HG02884 (cell line): ENCODE results near the gene KIF13A.
"Not testable (repeated sequence)": the region's sequence is repeated elsewhere in the genome, so short reads cannot be mapped to it uniquely, and the experiment has no call there.

ENCODE experiments used
- ATAC-seq: cut with Tn5 transposase; IDR thresholded peaks from one replicate; pipeline ENCODE4 v1.9.1; 2021; ENCODE audit warnings: mild to moderate bottlenecking, moderate library complexity; ENCODE audit not compliant: unreplicated experiment

KIF13A gene

DNA sequence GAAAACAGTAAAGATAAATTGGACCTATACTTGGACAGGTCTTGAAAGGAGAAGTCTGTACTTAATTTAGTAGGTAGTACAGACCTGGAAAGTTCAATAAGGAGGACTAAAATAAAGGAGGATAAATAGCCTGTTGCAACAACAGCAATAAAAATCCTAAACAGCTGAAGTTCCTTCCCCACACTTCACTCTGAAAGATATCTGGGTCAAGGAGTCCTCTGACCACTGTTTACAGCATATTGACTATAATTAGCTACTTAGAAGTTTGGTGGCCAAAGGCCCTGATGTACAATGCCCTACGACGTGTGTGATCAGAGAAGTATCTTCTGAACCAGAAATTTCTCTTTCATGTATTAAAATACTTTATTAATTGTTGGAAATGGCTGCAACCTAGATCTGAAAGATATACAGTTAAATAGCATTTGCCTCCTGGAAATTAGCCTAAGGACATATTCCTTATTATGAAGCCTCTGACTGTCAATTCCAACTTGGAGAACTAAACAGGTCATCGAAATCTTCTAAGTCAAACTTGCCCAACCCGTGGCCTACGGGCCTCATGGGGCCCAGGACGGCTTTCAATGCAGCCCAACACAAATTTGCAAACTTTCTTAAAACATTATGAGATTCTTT, 82.8 kb downstream of the KIF13A start:
- ATAC-seq, result no peak

DNA sequence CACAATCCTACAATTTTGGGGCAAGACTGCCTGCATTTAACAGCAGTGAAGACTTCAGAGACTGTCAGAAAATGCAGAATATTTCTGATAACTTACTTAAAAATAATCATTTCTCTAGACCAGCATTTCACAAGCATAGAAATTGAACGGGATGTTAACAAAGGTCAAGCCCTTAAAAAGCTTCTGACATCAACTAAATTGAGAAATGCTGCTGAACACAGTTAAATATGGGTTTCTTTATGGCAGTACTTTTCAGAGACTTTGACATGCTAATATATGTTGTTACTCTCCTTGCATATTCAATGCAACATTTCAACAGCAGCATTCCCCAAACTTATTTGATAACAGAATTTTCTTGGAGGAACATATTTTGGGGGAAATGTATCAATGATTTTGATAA, 84.5 kb downstream of the KIF13A start:
- no peak for ATAC-seq

DNA sequence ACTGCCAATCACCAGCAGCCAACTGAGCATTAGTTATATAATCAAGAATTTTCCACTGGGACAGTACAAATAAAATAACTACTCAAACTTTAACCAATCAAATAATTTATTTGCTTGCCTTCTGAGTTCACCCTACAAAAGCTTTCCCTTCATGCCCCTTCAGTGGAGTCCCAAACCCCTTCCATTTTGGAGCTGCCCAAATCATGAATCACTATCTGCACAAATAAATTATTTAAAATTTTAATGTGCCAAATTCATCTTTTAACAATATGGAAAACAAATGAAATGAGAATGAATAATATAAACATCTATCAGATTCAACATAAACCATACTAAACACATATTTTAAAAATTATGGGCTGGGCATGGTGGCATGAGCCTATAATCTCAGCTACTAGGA, 85.9 kb downstream of the KIF13A start:
- ATAC-seq, result no peak

DNA sequence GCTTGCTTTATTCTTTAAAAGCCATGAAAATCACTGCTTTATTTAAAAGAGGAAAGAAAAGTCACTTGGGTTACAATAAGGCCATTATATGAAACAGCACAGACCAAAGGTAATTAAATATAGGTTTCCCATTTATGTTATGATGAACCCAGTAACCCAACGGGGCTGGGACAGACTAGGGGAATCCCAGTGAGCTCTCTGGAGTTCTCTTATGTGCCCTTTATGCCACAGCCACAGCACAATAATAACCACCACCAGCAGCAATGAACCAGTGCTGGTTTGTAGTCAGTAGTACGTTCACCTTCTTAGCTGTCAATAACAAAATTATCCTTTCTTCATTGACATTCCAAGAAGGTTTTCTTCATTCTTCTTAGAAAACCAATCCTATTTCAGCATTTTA, 87.4 kb downstream of the KIF13A start:
- no peak for ATAC-seq

DNA sequence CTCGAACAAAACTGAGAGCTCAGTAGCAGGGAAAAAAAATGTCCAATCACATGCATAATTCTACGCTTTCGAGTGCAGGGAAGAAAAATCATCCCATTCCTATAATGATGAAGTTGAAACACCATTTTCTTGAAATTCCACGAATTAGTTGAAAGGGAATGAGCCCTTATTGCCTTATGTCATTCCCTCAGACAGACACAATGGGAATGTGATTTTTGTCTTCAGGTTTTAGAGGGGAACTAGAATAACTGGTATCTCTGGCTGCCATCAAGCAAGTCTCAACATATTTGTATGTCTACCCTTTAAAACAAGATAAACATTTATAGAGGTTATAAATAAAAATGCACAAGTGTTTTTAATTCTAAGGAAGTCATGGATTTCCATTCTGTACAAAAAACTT, 87.9 kb downstream of the KIF13A start:
- ATAC-seq, result no peak

DNA sequence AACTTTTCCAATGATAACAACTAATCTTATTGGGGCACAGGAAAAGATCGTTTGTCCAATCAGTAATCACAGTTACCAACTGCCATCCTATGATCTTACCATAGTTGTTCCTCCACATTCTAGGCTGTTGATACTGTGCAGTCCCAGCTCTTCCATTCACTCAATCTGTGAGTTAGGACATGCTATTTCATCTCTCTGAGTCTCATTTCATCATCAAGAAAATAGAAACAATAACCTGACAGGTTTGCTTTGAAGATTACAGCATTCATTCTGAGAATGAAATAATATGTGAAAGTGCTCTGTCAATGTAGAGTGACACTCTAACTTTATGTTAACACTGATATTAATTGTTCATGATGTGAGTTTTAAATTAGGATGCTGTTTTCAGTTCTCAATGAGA, 89.8 kb downstream of the KIF13A start:
- no peak for ATAC-seq

DNA sequence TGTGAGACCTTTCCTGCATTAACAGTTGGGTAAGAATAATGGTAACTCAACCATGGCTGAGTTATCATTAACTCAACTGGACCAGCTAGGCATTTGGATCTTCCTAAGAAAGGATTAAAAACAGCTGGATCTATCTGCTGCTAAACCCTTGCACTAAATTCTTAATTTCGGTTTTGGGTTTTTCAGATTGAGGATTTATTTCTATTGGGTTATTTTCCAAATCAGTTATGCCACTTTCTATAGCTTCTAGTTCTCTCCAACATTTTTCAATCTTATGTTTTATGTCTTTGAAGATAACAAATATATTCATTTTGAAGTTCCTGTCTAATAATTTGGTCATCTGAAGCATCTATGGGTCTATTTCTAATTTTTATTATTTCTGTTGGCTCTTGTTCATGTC, 92.5 kb downstream of the KIF13A start:
- no peak for ATAC-seq

DNA sequence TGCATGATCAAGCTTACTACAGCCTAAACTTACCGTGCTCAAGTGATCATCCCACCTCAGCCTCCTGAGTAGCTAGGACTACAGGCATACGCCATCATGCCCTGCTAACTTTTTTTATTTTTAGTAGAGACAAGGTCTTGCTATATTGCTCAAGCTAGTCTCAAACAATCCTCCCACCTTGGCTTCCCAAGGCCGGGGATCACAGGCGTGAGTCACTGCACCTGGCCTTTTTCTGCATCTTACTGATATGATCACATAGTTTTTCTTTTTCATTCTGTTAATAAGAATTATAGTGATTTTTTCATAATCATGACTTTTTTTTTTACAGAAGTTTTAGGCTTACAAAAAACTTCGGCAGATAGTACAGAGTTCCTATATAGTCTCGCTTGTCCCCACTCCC, 93.2 kb downstream of the KIF13A start:
- no peak for ATAC-seq

DNA sequence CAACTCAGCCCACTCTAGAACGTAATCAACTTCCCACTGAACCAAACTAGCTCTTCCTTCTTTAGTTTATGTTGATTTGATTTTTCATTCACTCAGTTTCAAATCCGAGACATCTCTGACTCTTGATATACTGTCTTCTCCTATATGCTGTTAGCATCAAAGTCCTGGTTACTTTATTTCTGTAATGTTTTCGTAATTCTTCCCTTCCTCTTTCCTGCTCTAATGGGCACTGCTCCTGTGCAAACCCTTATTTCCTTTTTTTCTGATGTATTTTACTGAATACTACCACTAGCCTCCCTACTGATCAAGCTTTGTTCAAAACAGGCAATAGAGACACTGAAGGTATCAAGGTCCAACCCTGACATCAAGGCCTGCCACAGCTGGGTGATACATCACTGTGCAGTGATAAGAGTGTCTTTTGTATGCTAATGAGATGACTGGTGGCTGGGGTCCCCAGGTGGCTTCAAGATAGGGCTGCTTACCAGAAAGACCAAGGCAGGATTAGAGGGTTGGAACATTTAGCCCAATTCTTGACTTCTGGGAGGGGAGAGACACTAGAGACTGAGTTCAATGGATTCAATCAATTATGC, 95.2 kb downstream of the KIF13A start:
- ATAC-seq, result no peak

DNA sequence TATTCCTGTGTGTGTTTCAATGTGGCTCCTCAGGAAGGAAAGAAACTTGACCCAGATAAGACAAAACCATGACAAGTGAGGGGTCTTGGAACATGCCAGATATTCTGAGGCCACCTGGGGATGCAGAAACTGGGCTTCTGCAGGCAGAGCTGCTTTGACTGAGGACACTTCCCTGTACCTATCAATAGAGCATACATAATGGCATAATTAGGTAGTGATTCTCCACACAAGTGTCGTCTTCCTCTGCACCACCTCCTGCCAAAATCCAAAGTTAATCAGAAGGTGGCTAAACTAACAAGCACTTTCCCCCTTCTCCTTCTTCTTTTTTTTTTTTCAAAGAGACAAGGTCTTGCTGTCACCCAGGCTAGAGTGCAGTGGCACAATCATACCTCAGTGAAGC, 97.1 kb downstream of the KIF13A start:
- ATAC-seq, result no peak

DNA sequence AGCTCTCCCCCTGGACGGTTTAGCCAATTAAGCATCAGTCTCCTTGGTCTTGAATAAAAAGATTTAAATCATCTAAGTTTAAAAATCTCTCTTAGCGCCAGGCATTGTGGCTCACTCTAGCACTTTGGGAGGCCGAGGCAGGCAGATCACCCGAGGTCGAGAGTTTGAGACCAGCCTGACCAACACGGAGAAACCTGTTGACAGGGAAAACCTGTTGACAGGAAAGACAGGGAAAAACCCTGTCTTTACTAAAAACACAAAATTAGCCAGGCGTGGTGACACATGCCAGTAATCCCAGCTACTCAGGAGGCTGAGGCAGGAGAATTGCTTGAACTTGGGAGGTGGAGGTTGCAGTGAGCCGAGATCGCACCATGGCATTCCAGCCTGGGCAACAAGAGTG, 97.7 kb downstream of the KIF13A start:
- not testable (repeated sequence) for ATAC-seq

DNA sequence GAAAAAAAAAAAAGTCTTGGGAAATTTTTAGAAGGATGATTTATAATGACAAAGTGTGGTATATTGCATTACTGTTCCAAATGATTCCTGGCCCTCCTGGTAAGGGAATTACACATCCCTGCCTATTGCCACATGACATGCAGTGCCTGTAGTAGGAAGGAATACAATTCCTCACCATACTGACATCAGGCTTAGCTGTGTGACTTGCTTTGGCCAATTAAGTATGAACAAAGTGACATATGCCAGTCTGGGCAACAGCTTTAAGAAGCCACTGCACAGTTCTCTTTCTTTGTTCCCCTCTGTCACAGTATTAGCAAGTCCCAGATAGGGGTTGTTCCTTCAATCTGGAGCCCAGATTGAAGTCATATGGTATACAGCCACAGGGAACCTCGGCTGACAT, 100.5 kb downstream of the KIF13A start:
- ATAC-seq, result no peak

DNA sequence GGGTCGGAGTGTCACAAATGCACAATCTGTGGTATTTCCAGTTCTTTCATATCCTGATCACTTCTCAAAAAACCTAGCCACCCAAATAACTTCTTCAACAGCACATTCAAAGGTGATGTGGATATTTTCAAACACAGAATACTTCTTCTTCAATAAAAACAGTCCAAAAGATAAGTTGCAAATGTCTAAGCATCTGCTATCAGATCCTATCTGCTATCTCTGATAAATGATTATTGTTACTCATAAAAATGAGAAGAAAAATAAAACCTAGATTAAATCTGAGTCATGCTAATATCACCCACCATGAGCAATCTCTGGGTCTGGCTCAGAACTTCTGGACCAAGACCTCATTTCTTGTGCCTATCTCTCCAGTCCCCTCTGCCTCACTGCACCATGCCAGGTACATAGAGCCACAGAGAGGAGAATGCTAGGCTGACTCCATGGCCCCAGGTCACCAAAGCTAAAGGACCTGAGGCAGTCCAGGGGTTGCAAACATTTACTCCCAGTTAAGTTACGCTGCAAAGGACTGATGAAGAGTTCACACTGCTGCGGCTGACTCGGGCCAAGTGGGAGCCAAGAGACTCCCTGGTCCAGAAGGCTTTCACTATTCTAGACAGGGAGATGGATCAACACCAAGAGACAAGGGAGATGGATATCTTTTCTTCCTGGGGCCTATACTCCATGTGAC, 101.4 kb downstream of the KIF13A start:
- no peak for ATAC-seq

DNA sequence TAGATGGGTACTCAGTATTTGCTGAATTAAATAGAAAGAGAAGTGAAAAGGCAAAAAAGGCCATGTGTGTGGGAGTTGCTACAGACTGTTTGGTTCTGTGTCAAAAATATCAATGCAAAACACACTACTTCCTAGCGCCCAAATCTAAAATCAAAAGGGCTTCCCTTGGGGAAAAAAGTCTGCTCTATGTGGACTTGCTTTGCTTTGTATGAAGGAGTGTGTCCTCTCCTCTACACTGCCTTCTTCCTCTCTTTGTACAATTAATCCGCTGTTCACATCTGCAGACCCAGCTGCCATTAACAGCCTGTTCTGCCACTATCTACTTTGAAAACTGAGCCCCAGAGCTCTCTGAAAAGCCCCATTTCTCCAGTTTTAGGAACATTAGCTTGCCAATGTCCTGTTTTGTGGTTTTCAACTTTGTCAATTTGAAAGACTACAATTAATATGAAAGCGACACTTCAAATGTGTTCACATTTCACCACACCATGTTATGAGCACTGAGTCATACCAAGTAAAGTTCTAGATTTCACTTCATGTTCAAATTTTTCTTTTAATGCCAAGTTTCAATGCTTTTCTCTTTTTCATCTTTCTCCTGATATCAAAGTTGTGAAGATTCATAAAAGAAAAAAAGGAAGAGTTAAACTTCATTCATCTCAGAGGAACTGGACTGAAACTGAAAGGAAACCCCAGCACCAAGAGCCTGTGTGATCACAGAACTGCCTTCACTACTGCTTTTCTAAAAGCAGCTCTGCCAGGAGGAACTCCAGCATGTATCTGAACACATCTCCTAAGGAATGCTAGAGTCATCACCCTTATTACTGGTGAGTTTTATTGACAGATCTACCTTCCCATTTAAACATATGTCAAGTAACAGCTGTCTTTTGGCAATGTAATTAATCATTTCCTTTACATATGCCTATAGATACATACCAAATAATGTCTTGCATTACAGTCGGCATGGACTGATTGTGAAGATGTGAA, 102.6 kb downstream of the KIF13A start:
- ATAC-seq, result peak; percentile 82

DNA sequence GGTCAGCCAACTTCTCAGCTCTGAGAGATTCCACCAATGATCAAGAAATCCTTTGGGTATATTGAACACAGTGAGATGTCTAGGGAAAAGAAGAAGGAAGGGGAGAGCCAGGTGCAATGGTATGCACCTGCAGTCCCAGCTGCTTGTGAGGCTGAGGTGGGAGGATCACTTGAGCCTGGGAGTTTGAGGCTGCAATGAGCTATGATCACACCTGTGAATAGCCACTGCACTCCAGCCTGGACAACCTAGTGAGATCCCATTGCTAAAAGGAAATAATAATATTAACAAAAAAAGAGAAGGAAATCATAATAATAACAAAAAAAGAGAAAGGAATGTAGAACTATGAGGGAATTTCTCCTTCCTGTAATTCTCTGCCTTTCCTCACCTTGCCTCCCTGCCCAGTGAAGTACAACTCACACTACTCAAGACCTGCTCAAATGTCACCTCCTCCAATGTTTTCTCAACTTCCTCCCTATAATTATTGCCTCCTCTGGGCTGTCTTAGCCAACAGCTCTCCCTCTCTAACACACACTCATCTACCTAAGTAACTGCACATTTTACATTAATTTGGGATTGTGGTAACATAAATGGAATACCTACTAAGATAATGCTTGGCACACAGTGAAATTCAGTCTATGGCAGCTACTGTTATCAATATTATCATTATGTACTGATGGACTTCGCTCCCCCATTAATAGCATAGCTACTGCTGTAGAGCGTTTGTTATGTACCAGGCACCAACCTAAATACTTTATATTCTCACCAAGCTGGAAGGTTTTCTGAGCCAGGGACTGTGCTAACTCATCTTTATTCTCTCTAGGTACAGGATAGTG, 103.6 kb downstream of the KIF13A start:
- ATAC-seq, result no peak

DNA sequence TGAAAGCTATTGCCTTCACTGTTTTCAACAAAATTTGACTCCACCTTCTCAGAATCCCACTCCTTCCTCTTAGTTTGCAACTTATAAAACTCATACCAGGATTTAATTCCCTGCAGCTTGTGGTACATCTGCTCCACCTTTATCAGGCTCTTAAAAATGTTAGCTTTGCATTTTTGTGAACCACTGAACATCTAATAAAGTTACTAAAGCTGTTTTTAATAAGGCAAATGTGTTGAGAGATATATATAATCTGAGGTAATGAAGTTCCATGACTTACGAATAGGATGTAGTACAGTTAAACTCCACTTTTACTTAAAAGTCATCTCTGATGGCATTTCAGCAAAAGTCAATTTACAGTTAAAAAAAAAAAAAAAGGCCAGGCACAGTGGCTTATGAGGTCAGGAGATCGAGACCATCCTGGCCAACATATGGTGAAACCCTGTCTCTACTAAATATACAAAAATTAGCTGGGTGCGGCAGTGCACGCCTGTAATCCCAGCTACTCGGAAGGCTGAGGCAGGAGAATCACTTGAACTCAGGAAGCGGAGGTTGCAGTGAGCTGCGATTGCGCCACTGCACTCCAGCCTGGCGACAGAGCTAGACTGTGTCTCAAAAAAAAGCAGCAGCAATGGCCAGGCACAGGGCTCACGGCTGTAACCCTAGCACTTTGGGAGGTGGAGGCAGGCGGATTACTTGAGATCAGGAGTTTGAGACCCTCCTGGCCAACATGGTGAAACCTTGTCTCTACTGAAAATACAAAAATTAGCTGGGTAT, 106.2 kb downstream of the KIF13A start:
- ATAC-seq, result no peak

DNA sequence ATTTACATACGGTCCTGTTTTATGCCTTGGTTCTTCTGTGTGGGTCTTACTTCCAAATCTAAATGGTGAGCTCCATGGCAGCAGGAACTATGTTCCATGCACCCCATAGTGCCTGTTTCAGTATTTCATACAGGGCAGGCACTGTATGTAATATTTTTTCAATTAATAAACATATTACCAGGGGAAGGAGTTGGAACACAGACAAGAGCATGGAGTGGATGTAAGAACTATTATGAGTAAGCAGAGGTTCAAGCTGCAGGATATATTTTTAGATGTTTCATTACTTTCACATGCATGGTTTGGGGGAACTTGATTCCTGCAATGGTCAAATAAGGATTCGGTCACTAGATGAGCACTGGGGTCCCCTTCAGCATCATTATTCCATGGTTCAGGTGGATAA, 108.3 kb downstream of the KIF13A start:
- no peak for ATAC-seq

DNA sequence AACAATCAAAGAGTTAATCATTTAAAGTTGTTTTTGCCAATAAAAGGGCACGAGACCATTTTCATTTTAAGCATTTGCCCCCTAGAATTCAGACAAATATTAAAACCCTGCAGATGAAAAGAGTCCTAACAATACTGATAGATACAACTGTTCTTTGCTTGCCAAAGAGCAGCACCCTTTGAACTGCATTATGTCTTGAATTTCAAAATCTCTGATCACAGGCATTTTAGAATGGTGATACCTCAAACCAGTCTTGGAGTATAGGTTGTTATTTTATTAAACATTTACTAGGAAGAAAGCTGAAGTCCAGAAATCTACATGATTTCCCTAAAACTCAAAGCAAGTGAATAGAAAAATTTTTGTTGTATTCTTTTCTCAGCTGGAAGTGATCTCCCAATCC, 108.7 kb downstream of the KIF13A start:
- no peak for ATAC-seq

DNA sequence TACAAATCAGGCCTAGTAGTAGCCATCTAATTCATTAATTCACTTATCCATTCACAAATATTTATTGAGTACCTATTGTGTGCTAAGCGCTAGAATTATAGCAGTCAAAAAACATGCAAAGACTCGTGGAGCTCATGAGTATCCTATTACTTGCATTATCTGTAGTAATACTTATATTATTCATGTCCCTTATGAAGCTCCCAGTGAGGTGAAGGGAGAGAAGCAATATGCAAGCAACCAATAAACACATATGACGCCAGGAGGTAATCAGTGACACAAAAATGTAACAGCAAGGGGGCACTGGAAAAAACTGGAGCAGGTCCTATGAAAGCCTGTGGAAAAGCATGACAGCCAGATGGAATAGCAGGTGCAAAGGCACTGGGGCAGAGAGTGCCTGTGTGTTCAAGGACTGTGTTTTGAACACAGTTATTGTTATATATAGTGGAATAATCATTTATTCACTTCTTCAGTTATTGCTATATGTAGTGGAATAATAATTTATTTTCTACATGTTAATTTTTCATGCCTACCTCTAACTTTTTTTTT, 109.5 kb downstream of the KIF13A start:
- no peak for ATAC-seq
